ENCODE data around the gene KRTAP1-3.

- TF ChIP-seq CTCF (IDR thresholded peaks at IDR 0.05; ENCODE audit: low read length) (no peak), EZH2 (optimal IDR thresholded peaks at IDR 0.05; ENCODE audit: low read depth, low read length) (no peak)
Observed at GRCh38 chr17:41003926-41004325, 30.7 kb downstream of the KRTAP1-3 start.

Measured in MM.1S (cell line).